A673 (cell line): ENCODE results near the gene SEPTIN10. TPM values are rescaled to one million over a fixed set of nuclear protein-coding genes. Genes with fewer than 3 reads are reported as not detected.

Source experiments
- BruUV-seq: library from RNA; stranded (reverse); fragments of 400-500 nt; replicated peaks from 2 replicates; lab custom pipeline; 2021; lab: Mats Ljungman, UMichigan
- CTCF ChIA-PET: fragments of 300-600 bp; sonication (Branson Sonifier 250); formaldehyde crosslinking; loops from one replicate; lab custom pipeline; 2022; ENCODE audit warnings: antibody characterized with exemption; lab: Charles Lee
- POLR2A ChIA-PET: fragments of 300-600 bp; sonication (Branson Sonifier 250); formaldehyde crosslinking; loops from one replicate; lab custom pipeline; 2022; ENCODE audit warnings: antibody characterized with exemption; ENCODE audit not compliant: low non-redundant PET; lab: Charles Lee
- DNase-seq: peaks from one replicate; pipeline ENCODE4 v3.0.0-alpha.2; 2015; ENCODE audit warnings: low spot score
- H3K27ac ChIP-seq: fragments of 200-600 bp; sonication (generic); 2 replicates; pipeline ENCODE4 v1.5.1; 2016; ENCODE audit warnings: mixed run types, low read depth, mild to moderate bottlenecking, mixed read lengths, antibody characterized with exemption, low read length; ENCODE audit not compliant: poor library complexity, severe bottlenecking
- H3K27me3 ChIP-seq: fragments of 200-600 bp; sonication (generic); replicated peaks from 2 replicates; pipeline ENCODE4 v1.6.1; 2017; ENCODE audit warnings: mixed run types, low read depth, mild to moderate bottlenecking, mixed read lengths, antibody characterized with exemption, low read length; ENCODE audit not compliant: insufficient read depth, poor library complexity
- H3K36me3 ChIP-seq: fragments of 200-600 bp; sonication (generic); 2 replicates; pipeline ENCODE4 v1.6.1; 2016; ENCODE audit warnings: mixed run types, mild to moderate bottlenecking, mixed read lengths, antibody characterized with exemption, low read length; ENCODE audit not compliant: insufficient read depth, poor library complexity, severe bottlenecking
- H3K4me1 ChIP-seq: fragments of 200-600 bp; sonication (generic); 2 replicates; pipeline ENCODE4 v1.6.1; 2017; ENCODE audit warnings: mixed run types, mild to moderate bottlenecking, mixed read lengths, antibody characterized with exemption, low read length; ENCODE audit not compliant: insufficient read depth, poor library complexity, severe bottlenecking
- H3K4me3 ChIP-seq: fragments of 200-600 bp; sonication (generic); 2 replicates; pipeline ENCODE4 v1.5.1; 2016; ENCODE audit warnings: low read depth, mixed run types, mild to moderate bottlenecking, mixed read lengths, low read length; ENCODE audit not compliant: poor library complexity, severe bottlenecking
- H3K9me3 ChIP-seq: fragments of 200-600 bp; sonication (generic); 2 replicates; pipeline ENCODE4 v1.6.1; 2016; ENCODE audit warnings: mixed run types, low read depth, mild to moderate bottlenecking, mixed read lengths, antibody characterized with exemption, low read length; ENCODE audit not compliant: poor library complexity, severe bottlenecking
- EZH2 ChIP-seq: fragments of 200-600 bp; sonication (generic); IDR thresholded peaks from 2 replicates; pipeline ENCODE4 v1.6.1; 2017; ENCODE audit warnings: borderline replicate concordance, low read depth, mild to moderate bottlenecking, mixed read lengths, antibody characterized with exemption, low read length; ENCODE audit not compliant: poor library complexity, severe bottlenecking
- intact Hi-C: fragments of 100-400 bp; cut with micrococcal nuclease; formaldehyde crosslinking; loops from one replicate; pipeline ENCODE4 v1.10.0; 2022; ENCODE audit not compliant: unreplicated experiment
- total RNA-seq: library from RNA; stranded (reverse); gene quantifications from 2 replicates; pipeline ENCODE4 v1.2.3, GENCODE V29; 2021
- TF ChIP-seq, protein P1 (sequence below): fragments of 300-800, 200-600 bp; sonication (generic); conservative IDR thresholded peaks from 2 replicates; pipeline ENCODE4 v1.5.1; 2017; ENCODE audit warnings: low read depth, mild to moderate bottlenecking, antibody characterized with exemption, low read length, moderate library complexity, mixed read lengths

The SEPTIN10 gene
- total RNA-seq, 1 experiment from 2014 or later, result 118 TPM

DNA sequence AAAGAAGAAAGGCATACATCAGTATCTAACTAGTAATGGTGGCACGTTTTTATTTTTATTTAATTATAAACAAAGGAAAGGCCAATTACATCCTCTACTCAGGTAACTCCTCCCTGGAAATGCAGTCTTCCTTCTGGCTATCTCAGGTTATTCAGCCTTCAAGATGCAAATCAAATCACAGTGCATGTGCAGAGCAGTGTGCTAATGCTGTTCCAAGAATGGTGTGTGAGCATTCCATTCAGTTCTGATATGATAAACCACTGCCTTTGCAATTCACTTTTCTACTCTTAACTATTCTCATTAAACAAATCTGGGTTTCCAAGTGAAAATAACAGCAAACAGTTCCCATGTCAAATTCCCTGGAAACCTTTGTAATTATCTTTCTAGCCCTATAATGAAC lies 38.4 kb downstream of the SEPTIN10 start:
- ChIA-PET POLR2A (no interaction called here), CTCF (interaction anchor here (0.7 kb wide), 1 partner anchor 19 kb away, joined by 4 read pairs; no protein-coding TSS in a partner anchor)
- no peak overlapping the region for H3K27ac ChIP-seq
- H3K4me1 ChIP-seq, result no peaks in the 10 kb centered on the region
- intact Hi-C loops, result no loop called here
- peaks cover 11% of the 10 kb centered on the region for H3K36me3 ChIP-seq
- DNase-seq, result no peak
- H3K9me3 ChIP-seq, result no peaks in the 10 kb centered on the region
- no TSS peak for BruUV-seq
- no peak overlapping the region for H3K4me3 ChIP-seq
- H3K27me3 ChIP-seq, result no peaks in the 10 kb centered on the region
- no peak for TF ChIP-seq EZH2
- TF ChIP-seq, protein P1, sequence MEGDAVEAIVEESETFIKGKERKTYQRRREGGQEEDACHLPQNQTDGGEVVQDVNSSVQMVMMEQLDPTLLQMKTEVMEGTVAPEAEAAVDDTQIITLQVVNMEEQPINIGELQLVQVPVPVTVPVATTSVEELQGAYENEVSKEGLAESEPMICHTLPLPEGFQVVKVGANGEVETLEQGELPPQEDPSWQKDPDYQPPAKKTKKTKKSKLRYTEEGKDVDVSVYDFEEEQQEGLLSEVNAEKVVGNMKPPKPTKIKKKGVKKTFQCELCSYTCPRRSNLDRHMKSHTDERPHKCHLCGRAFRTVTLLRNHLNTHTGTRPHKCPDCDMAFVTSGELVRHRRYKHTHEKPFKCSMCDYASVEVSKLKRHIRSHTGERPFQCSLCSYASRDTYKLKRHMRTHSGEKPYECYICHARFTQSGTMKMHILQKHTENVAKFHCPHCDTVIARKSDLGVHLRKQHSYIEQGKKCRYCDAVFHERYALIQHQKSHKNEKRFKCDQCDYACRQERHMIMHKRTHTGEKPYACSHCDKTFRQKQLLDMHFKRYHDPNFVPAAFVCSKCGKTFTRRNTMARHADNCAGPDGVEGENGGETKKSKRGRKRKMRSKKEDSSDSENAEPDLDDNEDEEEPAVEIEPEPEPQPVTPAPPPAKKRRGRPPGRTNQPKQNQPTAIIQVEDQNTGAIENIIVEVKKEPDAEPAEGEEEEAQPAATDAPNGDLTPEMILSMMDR, result no peak

DNA sequence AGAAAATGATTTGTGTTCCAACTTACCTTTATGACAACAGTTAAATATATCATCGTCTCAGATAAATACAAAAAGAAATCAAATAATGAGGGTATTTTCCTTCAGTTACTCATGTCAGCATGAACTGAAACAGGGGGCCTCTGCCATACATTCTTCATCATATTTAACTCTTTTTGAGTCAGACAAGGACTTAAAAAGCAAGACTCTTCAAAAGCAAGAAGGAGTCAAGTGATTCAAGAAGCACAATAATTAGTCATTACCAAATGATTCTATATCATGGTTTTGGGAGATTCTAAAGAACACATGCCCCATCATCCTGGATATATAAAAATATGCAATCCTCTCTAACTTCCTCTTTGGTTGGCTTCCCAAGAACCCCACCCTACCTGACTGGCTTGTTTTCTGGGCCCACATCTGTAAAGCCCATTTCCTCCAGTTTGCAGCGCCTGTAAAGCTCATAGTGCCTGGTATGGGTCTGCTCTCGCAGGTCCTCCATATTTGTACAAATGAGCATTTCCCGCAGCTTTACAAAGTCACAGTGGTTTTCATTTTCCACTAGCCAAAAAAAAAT lies 49.7 kb downstream of the SEPTIN10 start:
- TF ChIP-seq, protein P1, result no peak
- no peak for TF ChIP-seq EZH2
- DNase-seq, result no peak
- H3K9me3 ChIP-seq, result no peaks in the 10 kb centered on the region
- H3K36me3 ChIP-seq, result peaks cover 35% of the 10 kb centered on the region
- H3K27me3 ChIP-seq, result no peaks in the 10 kb centered on the region
- intact Hi-C loops, result no loop called here
- no peak overlapping the region for H3K4me3 ChIP-seq
- no peak overlapping the region for H3K27ac ChIP-seq
- BruUV-seq, result no TSS peak
- POLR2A ChIA-PET, result no interaction called here
- H3K4me1 ChIP-seq, result no peaks in the 10 kb centered on the region
- CTCF ChIA-PET, result no interaction called here

DNA sequence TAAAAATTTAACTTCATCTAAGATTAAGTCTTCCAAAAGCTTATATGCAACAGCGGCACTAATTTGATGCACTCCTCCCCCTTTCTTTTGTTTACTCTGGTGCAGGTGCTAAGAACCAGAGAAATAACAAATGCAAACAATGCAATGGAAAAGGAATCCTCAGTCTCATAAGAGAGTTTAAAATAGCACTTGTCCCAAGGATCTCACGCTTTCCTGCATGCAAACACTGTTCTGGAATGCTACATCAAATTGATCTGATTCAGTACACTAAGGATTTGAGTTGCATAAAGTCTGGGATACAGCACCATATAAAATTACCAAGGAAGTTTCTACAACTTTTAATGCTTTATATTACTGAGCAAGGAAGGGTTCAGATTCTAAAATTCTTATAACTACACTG lies 50.5 kb downstream of the SEPTIN10 start:
- POLR2A ChIA-PET, result no interaction called here
- H3K4me3 ChIP-seq, result no peak overlapping the region
- no peak for DNase-seq
- TF ChIP-seq, protein P1, result no peak
- TF ChIP-seq EZH2, result no peak
- H3K9me3 ChIP-seq, result no peaks in the 10 kb centered on the region
- intact Hi-C loops, result no loop called here
- H3K27me3 ChIP-seq, result no peaks in the 10 kb centered on the region
- no peak overlapping the region for H3K27ac ChIP-seq
- no TSS peak for BruUV-seq
- H3K36me3 ChIP-seq, result peaks cover 35% of the 10 kb centered on the region
- H3K4me1 ChIP-seq, result peaks cover 7% of the 10 kb centered on the region
- CTCF ChIA-PET, result no interaction called here
